ENCODE measurements around the gene BIN1.

BIN1 gene

GRCh38 chr2:127090281-127091120 is 16.5 kb downstream of the BIN1 start:
- no peak for DNase-seq (ENCODE audit: low read depth)

DNA sequence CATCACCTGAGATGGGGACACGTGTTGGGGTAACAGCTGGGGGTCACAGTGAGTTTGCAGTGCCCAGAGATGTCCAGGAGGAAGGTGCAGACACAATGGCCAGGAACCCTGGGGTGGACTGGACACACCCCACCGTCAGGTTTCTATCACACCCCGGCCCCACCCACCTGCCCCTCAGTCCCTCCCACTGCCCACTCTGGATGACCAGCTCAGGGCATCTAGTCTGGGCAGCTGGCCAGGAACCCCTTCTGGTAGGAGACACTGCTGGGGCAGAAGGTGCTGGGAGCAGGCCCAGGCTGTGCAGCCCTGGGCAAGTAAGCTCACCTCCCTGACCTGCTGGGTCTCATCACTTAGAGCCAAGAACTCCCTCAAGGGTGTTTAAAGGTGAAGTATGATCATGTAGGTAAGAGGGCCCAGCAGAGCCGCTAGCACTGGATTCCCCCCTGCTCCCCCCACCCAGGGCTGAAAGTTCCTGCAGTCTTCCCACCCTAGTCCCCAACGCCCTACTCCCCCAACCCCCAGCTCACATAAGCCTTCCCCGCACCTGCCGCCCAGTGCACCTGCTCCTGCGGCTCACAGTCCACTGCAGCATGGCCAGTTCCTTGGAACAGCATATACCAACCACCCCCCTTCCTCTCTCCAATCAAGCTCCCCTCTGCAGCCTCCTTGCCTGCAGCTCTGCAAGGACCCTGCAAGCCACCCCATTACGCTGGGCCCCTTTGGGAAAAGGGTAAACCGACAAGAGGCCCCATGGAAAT is 17.3 kb downstream of the BIN1 start:
- no peak for DNase-seq (ENCODE audit: low read depth)

DNA sequence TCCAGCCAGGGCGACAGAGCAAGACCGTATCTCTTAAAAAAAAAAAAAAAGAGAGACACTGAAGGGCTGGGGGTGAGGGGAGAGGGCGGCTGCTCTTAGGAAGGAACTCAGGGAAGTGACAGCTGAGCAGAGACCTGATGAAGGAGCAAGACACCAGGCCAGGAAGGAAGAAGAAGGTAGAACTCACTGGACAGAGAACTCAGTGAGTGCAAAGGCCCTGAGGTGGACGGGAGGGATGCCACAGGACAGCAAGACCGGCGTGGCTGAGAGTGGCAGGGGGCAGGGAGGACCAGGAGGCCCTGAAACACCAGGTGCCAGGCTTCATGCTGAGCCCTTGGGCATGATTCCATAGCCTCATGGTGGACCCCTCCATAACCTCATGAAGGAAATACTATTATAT is 18.2 kb downstream of the BIN1 start:
- no peak for DNase-seq (ENCODE audit: low read depth)

DNA sequence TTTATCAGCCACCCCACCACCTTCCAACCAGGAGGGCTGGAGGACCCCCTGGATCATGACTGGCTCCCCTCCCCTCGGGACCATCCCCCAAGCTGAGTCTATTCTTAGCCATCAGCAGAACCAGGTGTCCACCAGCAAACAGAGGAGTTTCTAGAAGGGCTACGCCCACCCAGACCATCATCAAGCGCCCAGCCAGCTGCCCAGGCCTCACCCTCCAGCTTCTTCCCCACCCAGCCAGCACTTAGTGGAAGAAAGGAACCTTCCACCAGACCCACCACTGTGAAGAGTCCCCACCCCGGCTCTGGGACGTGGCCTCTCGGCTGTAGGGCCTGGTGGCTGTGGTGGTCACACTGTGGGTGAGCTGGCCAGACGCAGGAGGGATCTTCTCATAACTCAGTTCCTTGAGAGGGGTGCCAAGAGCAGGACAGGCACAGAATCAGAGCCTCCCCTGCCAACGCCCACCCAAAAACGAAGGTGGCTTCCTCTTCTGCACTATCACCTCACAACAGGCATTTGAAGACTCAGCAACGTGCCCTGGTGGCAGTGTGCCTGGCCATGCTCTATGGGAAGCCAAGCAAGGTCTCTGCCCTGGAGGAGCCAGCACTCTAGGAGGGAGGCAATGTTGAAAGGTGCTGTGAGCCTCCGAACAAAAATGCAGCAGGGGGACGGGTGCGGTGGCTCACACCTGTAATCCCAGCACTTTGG is 19.0 kb downstream of the BIN1 start:
- DNase-seq (ENCODE audit: low read depth) = no peak

DNA sequence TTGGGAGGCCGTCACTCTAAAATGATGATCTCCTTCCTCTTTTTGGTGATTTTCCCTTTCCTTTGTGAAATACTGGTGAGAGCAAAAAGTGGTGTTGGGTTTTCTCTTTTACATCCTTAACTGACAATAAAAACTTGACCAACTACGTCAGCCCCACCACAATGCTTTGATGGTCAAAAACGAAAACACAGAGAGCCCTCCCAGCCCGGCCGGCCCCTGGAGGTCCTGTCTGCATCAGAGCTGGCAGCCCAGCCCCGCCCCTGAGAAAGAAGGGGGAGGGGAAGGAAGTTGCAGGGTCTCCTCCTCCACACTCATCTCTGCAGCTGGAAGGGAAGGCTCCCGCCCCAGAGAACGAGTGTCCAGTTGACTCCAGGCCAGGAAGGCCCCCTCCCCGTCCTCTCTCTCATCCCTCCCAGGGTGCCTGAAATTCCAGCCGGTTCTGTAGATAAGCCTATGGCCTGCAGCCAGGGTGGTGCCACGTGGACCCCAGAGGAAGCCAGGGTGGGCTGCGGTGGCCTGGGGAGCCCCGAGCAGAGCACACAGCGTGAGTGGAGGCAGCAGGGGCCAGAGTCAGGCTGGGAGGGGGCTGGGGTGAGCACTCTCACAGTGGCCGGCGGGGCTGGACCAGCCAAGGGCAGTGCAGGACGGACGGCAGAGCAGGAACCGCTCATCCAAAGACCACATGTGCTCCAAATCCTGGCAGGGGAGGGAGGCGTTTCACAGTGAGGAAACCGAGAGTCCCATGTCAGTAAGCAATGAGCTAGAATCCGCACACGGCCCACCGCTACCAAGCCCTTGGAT is 19.8 kb downstream of the BIN1 start:
- DNase-seq (ENCODE audit: low read depth) = peak; percentile 67

DNA sequence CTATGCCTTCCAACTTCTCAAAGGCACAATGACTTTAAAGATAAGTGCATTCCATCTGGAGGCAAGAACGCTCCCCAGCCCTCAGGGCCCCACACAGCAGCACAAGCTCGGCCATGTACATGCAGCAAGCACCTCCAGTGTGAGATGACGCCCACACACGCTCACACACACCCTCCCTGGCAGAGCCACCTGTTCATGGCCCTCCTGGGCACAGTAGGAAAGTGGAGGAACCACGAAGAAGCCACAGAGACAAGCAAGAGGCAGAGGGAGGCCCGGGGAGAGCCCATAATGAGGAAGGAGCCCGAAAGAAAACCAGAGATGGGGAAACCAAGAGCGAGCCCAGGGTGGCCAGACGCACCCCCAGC is 21.7 kb downstream of the BIN1 start:
- DNase-seq (ENCODE audit: low read depth) = no peak

- no peak for DNase-seq (ENCODE audit: low read depth)
These were observed 22.2 kb downstream of the BIN1 start for GRCh38 chr2:127084611-127085316.

GRCh38 chr2:127083819-127084503 is 23.0 kb downstream of the BIN1 start:
- peak; percentile 85 for DNase-seq (ENCODE audit: low read depth)

DNA sequence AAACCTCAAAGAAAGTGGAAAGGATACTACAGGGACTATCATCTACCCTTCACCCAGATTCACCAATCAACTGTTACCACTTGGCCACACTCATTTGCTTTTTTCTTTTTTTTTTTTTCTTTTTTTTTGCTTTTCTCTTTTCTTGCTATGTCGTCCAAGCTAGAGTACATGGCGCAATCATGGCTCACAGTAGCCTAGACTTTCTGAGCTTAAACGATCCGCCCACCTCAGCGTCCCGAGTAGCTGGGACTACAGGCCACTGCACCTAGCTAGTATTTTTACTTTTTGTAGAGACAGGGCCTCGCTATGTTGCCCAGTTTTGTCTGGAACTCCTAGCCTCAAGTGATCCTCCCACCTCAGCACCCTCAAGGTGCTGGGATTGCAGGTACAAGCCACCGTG is 24.0 kb downstream of the BIN1 start:
- no peak for DNase-seq (ENCODE audit: low read depth)

DNA sequence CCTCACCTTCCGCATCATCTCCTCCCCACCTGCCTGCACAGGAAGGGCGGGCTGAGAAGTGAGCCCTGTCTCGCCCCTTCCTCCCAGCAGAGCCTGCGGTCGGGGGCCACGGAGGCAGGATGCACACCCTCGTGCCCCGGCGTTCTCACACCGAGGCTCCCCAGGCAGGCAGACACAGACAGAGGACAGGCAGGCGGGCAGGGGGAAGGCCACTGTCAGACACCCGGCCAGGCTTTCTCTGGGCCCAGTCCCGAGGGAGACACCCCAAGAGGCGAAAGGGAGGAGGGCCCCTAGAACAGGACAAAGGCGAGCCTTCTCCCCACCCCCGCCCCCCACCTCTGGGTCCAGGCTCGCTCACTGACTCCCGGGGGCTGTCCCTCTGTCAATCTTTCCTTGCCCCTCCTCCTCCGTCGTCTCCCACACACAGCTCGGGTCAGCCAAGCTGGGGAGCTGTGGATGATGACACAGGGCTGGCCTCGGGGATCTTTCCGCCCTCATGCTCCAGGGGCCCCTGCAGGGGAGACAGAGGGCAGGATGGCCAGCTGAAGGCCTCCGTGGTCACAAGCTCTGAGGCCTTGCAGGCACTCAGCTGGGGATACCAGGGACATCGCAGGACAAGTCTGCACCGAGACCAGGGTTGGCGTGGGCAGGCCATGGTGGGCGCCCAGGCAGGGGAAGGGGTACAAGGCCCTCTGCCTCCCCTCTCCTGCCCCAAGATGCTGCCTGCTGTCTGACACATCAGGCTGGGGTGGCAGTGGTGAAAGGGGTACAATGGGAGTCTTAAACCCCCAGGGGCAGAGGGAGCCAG is 24.9 kb downstream of the BIN1 start:
- no peak for DNase-seq (ENCODE audit: low read depth)

DNA sequence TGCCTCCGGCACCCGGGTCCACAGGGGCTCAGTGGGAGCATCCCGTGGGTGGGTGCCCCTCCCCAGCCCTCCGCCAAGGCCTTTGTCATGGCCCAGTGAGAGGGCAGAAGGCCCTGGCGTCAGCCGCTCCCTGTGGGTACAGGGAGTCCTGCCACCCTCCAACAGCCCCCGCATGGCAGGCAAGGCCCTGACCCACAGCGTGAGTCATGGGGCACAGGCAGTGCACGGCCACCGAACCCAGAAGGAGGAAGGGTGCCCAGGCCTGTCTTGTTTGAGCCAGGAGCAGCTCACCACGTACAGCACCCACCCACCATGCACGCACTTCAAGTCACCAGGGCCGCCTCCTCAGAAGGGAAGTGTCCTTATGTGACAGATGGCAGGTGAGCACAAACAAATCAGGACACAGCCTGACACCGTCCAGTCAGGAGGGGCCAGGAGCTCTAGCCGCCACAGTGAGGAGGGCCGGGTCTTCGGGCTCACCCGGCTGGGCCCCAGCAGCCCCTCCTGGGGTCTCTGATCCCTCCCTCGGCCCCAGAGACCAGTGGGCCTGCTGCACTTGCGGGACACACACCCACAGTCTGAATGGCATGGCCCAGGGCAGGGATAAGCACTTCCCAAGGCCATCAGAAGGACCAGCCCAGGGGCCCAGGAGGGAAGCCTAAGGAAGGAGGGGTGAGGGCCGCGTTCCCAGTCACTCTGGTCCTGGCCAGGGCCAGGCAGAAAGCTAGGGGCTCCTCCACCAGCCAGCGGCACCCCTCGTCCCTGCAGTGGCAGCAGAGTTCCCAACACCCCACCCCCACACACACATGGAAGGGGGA is 25.8 kb downstream of the BIN1 start:
- no peak for DNase-seq (ENCODE audit: low read depth)

DNA sequence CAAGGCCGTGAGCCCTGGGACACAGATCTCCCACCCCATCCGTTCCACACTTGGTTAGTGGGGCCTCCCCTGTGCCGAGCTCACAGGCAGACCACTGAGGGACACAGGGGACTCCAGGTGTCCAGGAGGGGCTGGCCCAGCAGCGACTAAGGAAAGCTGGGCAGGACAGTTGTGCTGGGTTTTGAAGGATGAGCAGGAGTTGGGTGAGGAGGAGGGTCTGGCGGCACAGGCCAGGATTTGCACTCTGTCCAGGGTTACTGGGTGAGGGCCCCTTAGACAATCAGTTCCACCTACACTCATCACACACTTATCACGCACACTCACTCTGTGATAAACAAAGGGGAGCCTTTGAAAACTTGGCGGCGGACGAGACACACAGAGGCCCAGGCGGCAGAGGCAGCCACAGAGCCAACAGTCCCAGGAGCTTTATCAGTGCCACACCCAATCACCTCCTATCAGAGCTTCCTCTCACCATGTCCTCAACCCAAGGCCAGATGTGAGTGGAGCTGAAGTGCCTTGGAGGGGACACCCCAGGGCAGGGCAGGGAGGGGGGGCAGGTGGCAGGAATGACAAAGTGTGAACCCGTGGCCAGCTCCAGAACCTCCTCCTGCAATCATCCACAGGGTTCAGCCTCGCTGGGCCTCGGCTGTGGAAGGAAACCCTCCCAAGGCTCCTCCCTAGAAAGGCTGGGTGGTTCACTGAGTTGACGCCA is 26.6 kb downstream of the BIN1 start:
- no peak for DNase-seq (ENCODE audit: low read depth)

DNA sequence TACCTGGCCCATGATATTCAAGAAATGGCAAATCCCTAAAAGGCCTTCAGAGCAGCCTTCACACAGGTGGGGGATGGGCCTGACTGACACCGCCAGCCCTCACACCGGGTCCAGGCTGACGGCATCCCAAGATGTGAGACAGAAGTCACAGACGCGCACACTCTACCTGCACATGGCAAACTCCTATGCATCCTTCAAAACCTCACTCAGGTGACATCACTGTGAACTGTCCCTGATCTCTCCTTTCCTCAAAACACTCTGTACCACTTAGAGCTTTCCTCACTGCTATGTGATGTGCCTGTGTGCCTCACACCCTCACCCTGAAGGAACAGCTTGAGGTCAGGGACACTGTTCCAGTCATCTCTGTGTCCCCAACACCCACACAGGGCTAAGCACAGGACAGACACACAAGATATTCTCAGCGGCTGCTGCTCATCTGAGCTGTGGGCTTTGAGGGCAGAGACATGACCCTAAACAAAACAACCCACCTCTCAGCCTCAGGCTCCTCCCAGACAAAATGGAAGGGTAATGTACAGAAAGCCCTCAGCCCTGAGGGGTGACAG is 27.5 kb downstream of the BIN1 start:
- no peak for DNase-seq (ENCODE audit: low read depth)

DNA sequence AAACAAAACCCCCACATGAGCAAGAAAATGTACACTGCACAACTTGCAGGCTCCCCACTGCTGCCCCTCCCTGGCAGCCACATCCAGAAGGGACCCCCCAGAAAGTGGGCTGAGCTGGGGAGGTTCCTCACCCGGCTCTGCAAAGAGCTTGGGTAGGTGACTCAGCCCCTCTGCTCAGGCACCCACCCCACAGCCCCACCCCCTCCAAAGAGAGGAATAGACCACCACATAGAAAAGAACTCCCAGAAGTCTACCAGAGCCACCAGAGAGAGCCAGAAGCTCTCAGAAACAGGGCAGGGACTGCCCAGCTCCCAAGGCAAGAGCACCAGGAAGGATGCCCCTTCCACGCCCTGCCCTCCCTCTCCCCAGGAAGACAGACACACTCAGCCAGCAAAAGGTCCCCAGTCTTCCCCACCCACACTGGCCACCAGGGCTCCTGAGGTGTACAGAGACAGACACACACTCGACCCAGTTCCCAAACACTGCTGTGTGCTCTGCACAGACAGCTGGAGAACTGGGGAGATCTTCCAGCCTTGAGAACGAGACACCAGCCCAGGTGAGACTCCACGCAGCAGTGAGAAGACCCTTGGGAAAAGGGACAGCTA is 28.2 kb downstream of the BIN1 start:
- no peak for DNase-seq (ENCODE audit: low read depth)

DNA sequence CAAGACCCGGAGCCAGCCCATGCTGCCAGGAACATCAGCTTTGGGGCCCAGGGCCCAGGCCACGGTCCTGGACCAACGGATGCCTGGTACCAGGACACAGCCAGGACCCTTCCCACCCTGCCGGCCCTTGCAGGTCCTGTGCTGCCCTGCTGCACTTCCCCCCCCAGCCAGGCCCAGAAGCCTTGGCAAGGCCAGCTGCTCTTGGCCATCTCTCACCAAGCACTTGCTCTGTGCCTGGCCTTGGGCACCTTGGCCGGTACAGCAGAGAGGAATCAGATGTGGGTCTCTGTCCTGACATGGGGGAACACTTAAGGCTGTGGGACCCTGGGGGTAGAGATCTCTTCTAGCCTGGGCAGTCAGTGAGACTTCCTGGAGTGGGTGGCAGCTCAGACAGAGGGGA is 28.9 kb downstream of the BIN1 start:
- no peak for DNase-seq (ENCODE audit: low read depth)

DNA sequence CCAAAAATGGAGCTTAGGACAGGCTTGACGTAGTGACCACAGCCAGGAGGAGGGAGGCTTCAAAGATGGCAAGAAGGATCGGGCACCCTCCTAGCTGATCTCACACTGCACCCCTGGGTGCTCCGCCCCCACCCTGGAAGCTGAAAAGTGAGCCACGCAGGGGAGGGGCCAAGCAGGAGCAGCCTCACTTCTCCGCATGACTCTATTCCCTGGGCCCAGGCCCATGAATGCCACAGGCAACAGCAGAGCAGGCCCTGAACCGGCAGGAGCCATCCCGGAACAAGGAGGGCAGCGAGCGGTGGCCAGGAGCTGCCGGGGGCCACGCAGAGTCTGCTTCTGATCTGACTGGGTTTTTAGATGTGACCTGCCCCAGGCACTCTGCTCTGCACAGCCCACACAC is 30.0 kb downstream of the BIN1 start:
- no peak for DNase-seq (ENCODE audit: low read depth)

DNA sequence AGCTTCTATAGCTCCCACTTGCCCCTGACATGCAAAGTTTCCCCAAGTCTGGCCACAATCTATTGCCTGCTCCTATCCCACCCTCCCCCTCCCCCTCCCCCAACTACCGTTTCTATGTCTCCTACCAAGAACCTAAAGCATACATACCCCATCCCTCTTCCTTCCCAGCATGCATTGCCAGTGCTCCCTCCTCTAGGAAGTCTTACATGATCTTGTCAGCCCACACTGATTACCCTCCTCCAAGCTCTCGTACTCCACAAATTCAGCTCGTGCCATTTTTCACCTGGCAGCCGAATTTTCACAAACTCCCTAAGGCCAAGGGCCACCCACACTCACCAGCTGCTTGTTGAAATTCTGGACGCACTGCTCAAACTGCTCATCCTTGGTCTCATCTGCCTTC is 30.7 kb downstream of the BIN1 start:
- DNase-seq (ENCODE audit: low read depth) = no peak

GRCh38 chr2:127075821-127076220 is 31.1 kb downstream of the BIN1 start:
- DNase-seq (ENCODE audit: low read depth) = no peak
